Measurements from ENCODE around the gene HNRNPK. TPM values are rescaled to one million over a fixed set of nuclear protein-coding genes. Genes with fewer than 3 reads are reported as not detected.

HNRNPK gene
- total RNA-seq, 1 donor from 2014 or later, result 921 TPM

GRCh38 chr9:83919111-83919510 lies 60.9 kb downstream of the HNRNPK start:
- TF ChIP-seq CTCF (conservative IDR thresholded peaks at IDR 0.05), result no peak
- no peaks in the 10 kb centered on the region for H3K27me3 Mint-ChIP-seq (ENCODE audit: low read depth)
- H3K4me1 Mint-ChIP-seq, result peaks cover 26% of the 10 kb centered on the region
- H3K36me3 Mint-ChIP-seq (ENCODE audit: low read depth), result peaks cover 5% of the 10 kb centered on the region
- no peak overlapping the region for H3K27ac Mint-ChIP-seq (ENCODE audit: unreplicated experiment)
- no peak for DNase-seq (ENCODE audit: low read depth, low spot score)
- H3K4me3 Mint-ChIP-seq, result peak overlapping the region; percentile 70
- H3K9me3 Mint-ChIP-seq, result no peaks in the 10 kb centered on the region

Small RNA genes lying within 50 kb of the gene (microRNA-seq; reads per million reads assigned to microRNA genes)
- 622 reads per million, percentile 77 among the genes with 10 or more reads in this experiment for gene MIR7-1

Other genes with a start within 250 kb of the HNRNPK start
- 11.1 and 12.1 TPM in 2 replicates for gene GKAP1, start 162.4 kb downstream of the HNRNPK start, total RNA-seq
- gene KIF27, start 58.8 kb downstream of the HNRNPK start, total RNA-seq, result 9.4 and 10.6 TPM in 2 replicates
- gene RMI1, start 590 bp upstream of the HNRNPK start, total RNA-seq, result 37.3 and 37.6 TPM in 2 replicates